DND-41 (cell line): ENCODE data around the gene CTSH.

Experiments
- ATAC-seq: fragments of 200-7000 bp; cut with Tn5 transposase; 3 replicates; pipeline ENCODE4 v1.9.1; 2021; ENCODE audit warnings: low read depth; ENCODE audit not compliant: insufficient read depth
- DNase-seq: peaks from one replicate; pipeline ENCODE4 v3.0.0-alpha.2; 2020
- H2AFZ ChIP-seq: 2 replicates; pipeline ENCODE4 v1.6.0; 2012; ENCODE audit warnings: low read depth, low read length
- H3K27ac ChIP-seq: 2 replicates; pipeline ENCODE4 v1.5.1; 2012; ENCODE audit warnings: low read length, inconsistent platforms
- H3K27me3 ChIP-seq: fragments of 200-600 bp; sonication (generic); 2 replicates; pipeline ENCODE4 v1.6.0; 2012; ENCODE audit warnings: low read length, mild to moderate bottlenecking, inconsistent platforms; ENCODE audit not compliant: insufficient read depth, poor library complexity
- H3K36me3 ChIP-seq: 2 replicates; pipeline ENCODE4 v1.5.1; 2012; ENCODE audit warnings: low read length, inconsistent platforms; ENCODE audit not compliant: insufficient read depth
- H3K4me1 ChIP-seq: 2 replicates; pipeline ENCODE4 v1.5.1; 2012; ENCODE audit warnings: mild to moderate bottlenecking, low read length; ENCODE audit not compliant: insufficient read depth
- H3K4me2 ChIP-seq: 2 replicates; pipeline ENCODE4 v1.6.0; 2012; ENCODE audit warnings: mild to moderate bottlenecking, moderate library complexity, low read length, inconsistent platforms; ENCODE audit not compliant: insufficient read depth
- H3K4me3 ChIP-seq, 2 experiments: fragments of 200-600 bp in 1 of 2; shearing (Covaris generic) in 1 of 2; 2 replicates each; pipeline ENCODE4 v1.5.1; 2012 to 2016; ENCODE audit warnings: inconsistent platforms in 2 of 2, low read length in 2 of 2, mild to moderate bottlenecking in 2 of 2, low read depth in 1 of 2, moderate library complexity in 1 of 2
- H3K79me2 ChIP-seq: 2 replicates; pipeline ENCODE4 v1.6.0; 2012; ENCODE audit warnings: low read length, inconsistent platforms; ENCODE audit not compliant: insufficient read depth
- H3K9ac ChIP-seq: 2 replicates; pipeline ENCODE4 v1.6.0; 2012; ENCODE audit warnings: low read depth, mild to moderate bottlenecking, inconsistent platforms, low read length, moderate library complexity
- H3K9me3 ChIP-seq: 2 replicates; pipeline ENCODE4 v1.5.1; 2012; ENCODE audit warnings: low read length, moderate library complexity, mild to moderate bottlenecking, inconsistent platforms; ENCODE audit not compliant: insufficient read depth, severe bottlenecking
- H4K20me1 ChIP-seq: 2 replicates; pipeline ENCODE4 v1.6.0; 2012; ENCODE audit warnings: low read length; ENCODE audit not compliant: insufficient read depth
- EZH2 ChIP-seq: IDR thresholded peaks from 3 replicates; pipeline ENCODE4 v1.6.1; 2012; ENCODE audit warnings: borderline replicate concordance, low read depth, mild to moderate bottlenecking, moderate library complexity, low read length, inconsistent platforms; ENCODE audit not compliant: severe bottlenecking
- TF ChIP-seq, protein P1 (sequence below): IDR thresholded peaks from 2 replicates; pipeline ENCODE4 v1.5.1; 2012; ENCODE audit warnings: borderline replicate concordance, low read length, moderate library complexity, mild to moderate bottlenecking; ENCODE audit not compliant: poor library complexity, severe bottlenecking; ENCODE audit errors: extremely low read depth

Gene CTSH

DNA sequence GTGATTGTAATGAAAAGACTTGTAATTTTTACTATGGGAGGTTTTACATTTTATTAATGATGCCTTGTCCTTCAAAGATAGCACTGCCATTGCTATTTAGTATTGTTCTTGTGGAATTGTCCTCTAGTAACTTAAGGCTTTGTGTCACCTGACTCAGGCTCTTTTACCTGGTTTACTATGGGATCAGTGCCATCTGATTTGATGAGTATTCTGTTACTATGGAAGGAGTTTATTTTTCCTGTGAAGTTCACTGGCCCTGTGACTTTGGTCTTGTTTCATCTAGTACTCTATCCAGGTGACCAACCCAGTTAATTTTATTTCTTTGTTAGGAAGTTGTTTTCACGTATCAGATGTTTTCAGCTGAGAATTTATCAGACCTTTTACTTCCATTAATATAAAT, 63.2 kb downstream of the CTSH start:
- Histone ChIP-seq H3K27me3 (no peaks in the 10 kb centered on the region), H3K79me2 (peaks cover 98% of the 10 kb centered on the region), H3K4me1 (peaks cover 17% of the 10 kb centered on the region), H4K20me1 (peaks cover 95% of the 10 kb centered on the region), H3K27ac (no peak overlapping the region), H3K9me3 (no peaks in the 10 kb centered on the region), H2AFZ (no peak overlapping the region), H3K9ac (no peak overlapping the region), H3K36me3 (peaks cover 76% of the 10 kb centered on the region), H3K4me2 (no peak overlapping the region), H3K4me3 (no peak overlapping the region)
- DNase-seq (no peak), ATAC-seq (no peak)
- TF ChIP-seq, protein P1, sequence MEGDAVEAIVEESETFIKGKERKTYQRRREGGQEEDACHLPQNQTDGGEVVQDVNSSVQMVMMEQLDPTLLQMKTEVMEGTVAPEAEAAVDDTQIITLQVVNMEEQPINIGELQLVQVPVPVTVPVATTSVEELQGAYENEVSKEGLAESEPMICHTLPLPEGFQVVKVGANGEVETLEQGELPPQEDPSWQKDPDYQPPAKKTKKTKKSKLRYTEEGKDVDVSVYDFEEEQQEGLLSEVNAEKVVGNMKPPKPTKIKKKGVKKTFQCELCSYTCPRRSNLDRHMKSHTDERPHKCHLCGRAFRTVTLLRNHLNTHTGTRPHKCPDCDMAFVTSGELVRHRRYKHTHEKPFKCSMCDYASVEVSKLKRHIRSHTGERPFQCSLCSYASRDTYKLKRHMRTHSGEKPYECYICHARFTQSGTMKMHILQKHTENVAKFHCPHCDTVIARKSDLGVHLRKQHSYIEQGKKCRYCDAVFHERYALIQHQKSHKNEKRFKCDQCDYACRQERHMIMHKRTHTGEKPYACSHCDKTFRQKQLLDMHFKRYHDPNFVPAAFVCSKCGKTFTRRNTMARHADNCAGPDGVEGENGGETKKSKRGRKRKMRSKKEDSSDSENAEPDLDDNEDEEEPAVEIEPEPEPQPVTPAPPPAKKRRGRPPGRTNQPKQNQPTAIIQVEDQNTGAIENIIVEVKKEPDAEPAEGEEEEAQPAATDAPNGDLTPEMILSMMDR, result no peak
- no peak for TF ChIP-seq EZH2

DNA sequence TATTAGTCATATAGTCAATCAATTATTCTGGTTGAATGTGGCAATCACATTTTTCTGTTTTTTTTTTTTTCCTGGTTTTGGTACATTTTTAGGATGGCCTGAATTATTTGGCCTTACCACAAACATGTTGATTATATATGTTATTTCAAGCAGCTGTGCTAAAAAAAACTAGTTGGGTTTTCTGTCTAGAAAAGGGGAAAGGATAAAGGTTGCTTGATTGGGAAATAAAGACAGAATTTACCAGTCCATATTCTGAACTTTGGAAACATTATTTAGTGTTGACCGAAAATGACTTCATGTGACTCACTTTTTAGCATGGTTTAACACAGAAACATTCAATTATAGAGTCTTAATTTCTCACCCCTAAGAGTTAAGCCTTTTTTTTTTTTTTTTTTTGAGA, 64.0 kb downstream of the CTSH start:
- H3K4me1 ChIP-seq, result peaks cover 26% of the 10 kb centered on the region
- peaks cover 69% of the 10 kb centered on the region for H3K36me3 ChIP-seq
- no peak overlapping the region for H3K27ac ChIP-seq
- ATAC-seq (no peak), DNase-seq (no peak)
- H3K4me3 ChIP-seq, result no peak overlapping the region
- H4K20me1 ChIP-seq, result peaks cover 98% of the 10 kb centered on the region
- H2AFZ ChIP-seq, result no peak overlapping the region
- H3K9me3 ChIP-seq, result no peaks in the 10 kb centered on the region
- H3K4me2 ChIP-seq, result no peak overlapping the region; the same call in 1 of the 2 replicates
- H3K27me3 ChIP-seq, result no peaks in the 10 kb centered on the region
- TF ChIP-seq, protein P1, result no peak
- TF ChIP-seq EZH2, result no peak
- H3K79me2 ChIP-seq, result peaks cover 100% of the 10 kb centered on the region
- H3K9ac ChIP-seq, result no peak overlapping the region

DNA sequence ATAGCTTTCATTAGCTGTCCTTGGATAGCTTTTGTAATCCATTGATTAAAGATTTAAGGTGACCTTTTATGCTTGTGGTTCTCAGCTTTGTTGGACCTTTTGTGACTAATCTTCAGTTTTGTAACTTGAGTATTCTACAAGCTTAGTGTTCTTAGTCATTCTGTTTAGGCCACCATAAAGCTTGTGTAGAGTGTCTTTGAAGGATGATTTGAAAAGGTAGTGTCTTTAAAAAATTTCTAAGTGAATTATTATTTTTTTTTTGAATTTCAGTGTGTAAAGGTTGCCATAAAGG, 64.7 kb downstream of the CTSH start:
- H3K4me1 ChIP-seq, result peaks cover 32% of the 10 kb centered on the region
- peaks cover 98% of the 10 kb centered on the region for H4K20me1 ChIP-seq
- no peaks in the 10 kb centered on the region for H3K9me3 ChIP-seq
- no peak overlapping the region for H2AFZ ChIP-seq
- no peak for ATAC-seq
- TF ChIP-seq, protein P1, result no peak
- no peak for TF ChIP-seq EZH2
- no peak overlapping the region for H3K4me2 ChIP-seq
- peaks cover 65% of the 10 kb centered on the region for H3K36me3 ChIP-seq
- no peak overlapping the region for H3K27ac ChIP-seq
- H3K9ac ChIP-seq, result no peak overlapping the region
- DNase-seq, result no peak
- no peak overlapping the region for H3K4me3 ChIP-seq
- no peaks in the 10 kb centered on the region for H3K27me3 ChIP-seq
- peaks cover 100% of the 10 kb centered on the region for H3K79me2 ChIP-seq
